Activated naive CD4-positive, alpha-beta T cell treated with anti-CD3 and anti-CD28 coated beads for 36 hours (primary cell): Measurements from ENCODE around the gene MSH3. TPM values are rescaled to one million over a fixed set of nuclear protein-coding genes. Genes with fewer than 3 reads are reported as not detected.

ENCODE experiments used
- CTCF ChIA-PET: fragments of 350-600 bp; sonication (Branson Sonifier 250); formaldehyde crosslinking; loops from one replicate; lab custom pipeline; 2021; ENCODE audit warnings: antibody characterized with exemption; lab: Charles Lee
- DNase-seq: peaks from one replicate; pipeline ENCODE4 v3.0.0-alpha.2; 2020
- H3K27ac Mint-ChIP-seq: one replicate; pipeline ENCODE4 v1.8.0; 2021; ENCODE audit warnings: mild to moderate bottlenecking, mixed read lengths
- H3K27me3 Mint-ChIP-seq: one replicate; pipeline ENCODE4 v1.8.0; 2021; ENCODE audit warnings: low read depth, mixed read lengths
- H3K36me3 Mint-ChIP-seq: one replicate; pipeline ENCODE4 v1.8.0; 2021; ENCODE audit warnings: low read depth, mixed read lengths
- H3K4me1 Mint-ChIP-seq: one replicate; pipeline ENCODE4 v1.8.0; 2021; ENCODE audit warnings: low read depth, mixed read lengths
- H3K4me3 Mint-ChIP-seq: one replicate; pipeline ENCODE4 v1.8.0; 2021; ENCODE audit warnings: mild to moderate bottlenecking, moderate library complexity, mixed read lengths
- H3K9me3 Mint-ChIP-seq: one replicate; pipeline ENCODE4 v1.8.0; 2021; ENCODE audit warnings: mixed read lengths
- intact Hi-C: fragments of 100-400 bp; cut with micrococcal nuclease; formaldehyde crosslinking; loops from one replicate; pipeline ENCODE4 v1.15.1; 2023
- total RNA-seq, 2 experiments: library from RNA; stranded (reverse); gene quantifications; one replicate each; pipeline ENCODE4 v1.2.3, GENCODE V29; 2021

MSH3 gene
- total RNA-seq, 2 experiments from 2014 or later: 25.1 to 25.8 TPM

- intact Hi-C loops: loop anchor here (1.0 to 5.0 kb wide), 5 partner anchors 220 to 483 kb away; partner anchors contain the start of gene RASGRF2
Observed at GRCh38 chr5:80711938-80712337, 57.5 kb downstream of the MSH3 start.

DNA sequence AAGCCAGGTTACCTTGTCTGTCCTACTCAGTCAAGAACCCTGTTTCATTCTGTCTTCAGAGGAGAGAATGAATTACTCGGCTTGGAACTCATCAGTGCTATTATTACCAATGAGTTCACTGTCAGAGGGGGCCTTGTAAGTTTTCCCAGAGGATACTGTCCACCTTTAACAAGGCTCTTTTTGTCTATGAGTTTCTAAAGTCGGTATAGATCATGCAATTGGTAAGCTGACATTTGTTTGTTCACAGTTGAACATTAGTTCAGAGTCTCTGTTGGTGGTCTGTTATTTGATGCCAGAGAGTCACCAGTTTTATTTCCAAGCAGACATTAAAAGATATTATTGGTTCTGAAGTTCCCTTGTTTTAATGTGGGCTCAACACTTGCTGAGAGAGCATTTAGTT, 58.5 kb downstream of the MSH3 start:
- peaks cover 27% of the 10 kb centered on the region for H3K36me3 Mint-ChIP-seq
- no peaks in the 10 kb centered on the region for H3K27me3 Mint-ChIP-seq
- CTCF ChIA-PET: interaction anchor here (0.6 to 2.5 kb wide), 2 partner anchors 395 kb away, joined by 4 to 10 read pairs; no protein-coding TSS in a partner anchor
- intact Hi-C loops: loop anchor here (1.0 to 5.0 kb wide), 4 partner anchors 219 to 452 kb away; partner anchors contain the start of gene RASGRF2
- no peaks in the 10 kb centered on the region for H3K9me3 Mint-ChIP-seq
- peaks cover 6% of the 10 kb centered on the region for H3K4me1 Mint-ChIP-seq
- H3K27ac Mint-ChIP-seq: no peak overlapping the region
- no peak for DNase-seq
- no peak overlapping the region for H3K4me3 Mint-ChIP-seq

More at GRCh38 chr5:80711938-80712337, 57.5 kb downstream of the MSH3 start:
- Mint-ChIP-seq H3K27ac (no peak overlapping the region), H3K27me3 (no peaks in the 10 kb centered on the region), H3K4me3 (no peak overlapping the region), H3K36me3 (peaks cover 24% of the 10 kb centered on the region), H3K4me1 (peaks cover 6% of the 10 kb centered on the region), H3K9me3 (no peaks in the 10 kb centered on the region)
- CTCF ChIA-PET: interaction anchor here (0.7 to 2.5 kb wide), 3 partner anchors 339 to 396 kb away, joined by 3 to 10 read pairs (median 5); no protein-coding TSS in a partner anchor
- DNase-seq: peak; percentile 33

DNA sequence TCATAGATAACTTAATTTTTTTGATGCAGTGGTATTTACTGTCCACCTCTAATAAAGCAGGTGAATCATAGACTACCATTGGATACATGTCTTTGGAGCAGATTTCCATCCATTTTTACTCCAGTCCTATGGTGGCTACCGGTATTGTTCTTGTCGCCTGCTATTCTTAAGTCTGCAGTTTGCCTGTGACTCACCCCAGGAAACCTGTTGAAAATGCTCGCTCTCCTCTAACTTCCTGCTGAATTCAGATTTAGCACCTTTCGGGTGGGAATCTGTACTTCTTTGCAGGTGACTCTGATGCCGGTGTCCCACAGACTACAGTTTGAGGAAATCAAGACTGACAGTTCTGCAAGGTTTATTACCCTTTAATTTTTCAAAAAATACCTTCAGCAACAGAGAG, 59.2 kb downstream of the MSH3 start:
- Mint-ChIP-seq H3K9me3 (no peaks in the 10 kb centered on the region), H3K36me3 (peaks cover 32% of the 10 kb centered on the region), H3K27me3 (no peaks in the 10 kb centered on the region), H3K4me1 (peaks cover 6% of the 10 kb centered on the region), H3K27ac (no peak overlapping the region), H3K4me3 (no peak overlapping the region)
- DNase-seq: no peak
- CTCF ChIA-PET: interaction anchor here (0.6 kb wide), 1 partner anchor 394 kb away, joined by 4 read pairs; no protein-coding TSS in a partner anchor
- intact Hi-C loops: loop anchor here (5.0 kb wide), 2 partner anchors 219 to 249 kb away; partner anchors contain the start of gene RASGRF2

DNA sequence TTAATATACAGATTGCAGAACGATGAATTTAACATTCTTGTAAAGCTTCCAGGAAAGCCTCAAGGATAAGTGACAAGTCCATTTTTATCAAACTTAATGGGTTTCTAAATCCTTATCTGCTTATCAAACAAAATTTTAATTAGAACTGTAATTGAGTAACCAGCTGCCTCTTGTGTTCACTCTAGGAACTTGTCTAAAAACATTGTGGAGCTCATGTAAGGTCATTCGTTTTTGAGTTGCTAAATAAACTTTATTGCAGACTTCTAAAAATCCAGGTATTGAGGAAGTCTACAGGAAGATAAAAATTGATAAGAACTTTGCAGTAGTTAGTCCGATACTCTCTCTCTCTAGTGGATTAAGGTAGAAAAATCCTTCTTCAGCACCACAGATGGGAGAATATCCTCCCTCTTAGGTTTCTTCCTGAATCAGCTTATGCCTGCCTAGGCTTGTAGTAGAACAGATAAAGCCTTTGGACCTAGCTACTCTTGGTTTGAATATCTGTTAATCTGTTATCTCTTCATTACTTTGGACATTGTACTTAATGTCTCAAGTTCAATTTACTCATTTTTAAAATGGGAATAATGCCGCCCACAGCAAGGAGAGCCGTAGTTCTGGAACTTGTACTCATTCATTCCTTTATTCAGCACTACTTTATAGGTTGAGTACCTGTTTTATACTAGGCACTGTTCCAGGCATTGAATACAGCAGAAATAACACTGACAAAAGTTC, 60.3 kb downstream of the MSH3 start:
- CTCF ChIA-PET: no interaction called here
- intact Hi-C loops: loop anchor here (5.0 kb wide), 2 partner anchors 218 to 248 kb away; partner anchors contain the start of gene RASGRF2
- no peaks in the 10 kb centered on the region for H3K9me3 Mint-ChIP-seq
- H3K27ac Mint-ChIP-seq: no peak overlapping the region
- H3K4me1 Mint-ChIP-seq: peaks cover 6% of the 10 kb centered on the region
- H3K36me3 Mint-ChIP-seq: peaks cover 37% of the 10 kb centered on the region
- no peak overlapping the region for H3K4me3 Mint-ChIP-seq
- DNase-seq: no peak
- no peaks in the 10 kb centered on the region for H3K27me3 Mint-ChIP-seq

- Mint-ChIP-seq H3K36me3 (peaks cover 43% of the 10 kb centered on the region), H3K27ac (no peak overlapping the region), H3K4me3 (no peak overlapping the region), H3K4me1 (peaks cover 4% of the 10 kb centered on the region), H3K27me3 (no peaks in the 10 kb centered on the region), H3K9me3 (peaks cover 5% of the 10 kb centered on the region)
- CTCF ChIA-PET: interaction anchor here (0.6 kb wide), 1 partner anchor 392 kb away, joined by 4 read pairs; no protein-coding TSS in a partner anchor
- no peak for DNase-seq
- intact Hi-C loops: loop anchor here (2.0 kb wide), 1 partner anchor 39 kb away; no protein-coding TSS in a partner anchor
Observed at GRCh38 chr5:80715887-80716286, 61.4 kb downstream of the MSH3 start.

DNA sequence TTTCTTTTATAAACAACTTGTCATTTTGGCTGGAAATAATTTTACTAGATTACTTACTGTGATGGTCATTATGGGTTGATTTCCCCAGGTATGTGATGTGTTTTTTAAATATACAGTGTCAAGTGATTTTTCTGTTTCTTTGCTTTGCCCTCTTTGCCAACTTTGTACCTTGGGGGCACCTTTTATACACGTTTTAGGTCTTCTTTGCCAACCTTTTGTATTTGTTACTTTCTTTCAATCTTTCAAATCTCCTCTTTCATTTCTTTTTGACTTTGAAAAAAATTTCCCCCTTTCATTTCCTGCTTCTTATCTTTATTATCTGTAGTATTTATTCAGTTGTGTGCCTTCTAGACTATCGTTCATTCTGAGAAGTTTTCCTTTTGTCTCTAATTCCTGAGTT, 65.7 kb downstream of the MSH3 start:
- Mint-ChIP-seq H3K36me3 (peaks cover 41% of the 10 kb centered on the region), H3K27ac (no peak overlapping the region)

GRCh38 chr5:80722916-80723315, 68.5 kb downstream of the MSH3 start:
- no peak overlapping the region for H3K4me3 Mint-ChIP-seq
- intact Hi-C loops: no loop called here
- H3K27me3 Mint-ChIP-seq: no peaks in the 10 kb centered on the region
- no peak overlapping the region for H3K27ac Mint-ChIP-seq
- H3K4me1 Mint-ChIP-seq: no peaks in the 10 kb centered on the region
- no peak for DNase-seq
- CTCF ChIA-PET: interaction anchor here (1.0 kb wide), 1 partner anchor 487 kb away, joined by 3 read pairs; no protein-coding TSS in a partner anchor
- H3K36me3 Mint-ChIP-seq: peaks cover 53% of the 10 kb centered on the region
- peaks cover 5% of the 10 kb centered on the region for H3K9me3 Mint-ChIP-seq

More for the DNA sequence above, 65.7 kb downstream of the MSH3 start:
- Mint-ChIP-seq H3K27me3 (no peaks in the 10 kb centered on the region), H3K4me1 (no peaks in the 10 kb centered on the region), H3K4me3 (no peak overlapping the region), H3K9me3 (peaks cover 5% of the 10 kb centered on the region)
- no peak for DNase-seq
- intact Hi-C loops: no loop called here
- CTCF ChIA-PET: no interaction called here

DNA sequence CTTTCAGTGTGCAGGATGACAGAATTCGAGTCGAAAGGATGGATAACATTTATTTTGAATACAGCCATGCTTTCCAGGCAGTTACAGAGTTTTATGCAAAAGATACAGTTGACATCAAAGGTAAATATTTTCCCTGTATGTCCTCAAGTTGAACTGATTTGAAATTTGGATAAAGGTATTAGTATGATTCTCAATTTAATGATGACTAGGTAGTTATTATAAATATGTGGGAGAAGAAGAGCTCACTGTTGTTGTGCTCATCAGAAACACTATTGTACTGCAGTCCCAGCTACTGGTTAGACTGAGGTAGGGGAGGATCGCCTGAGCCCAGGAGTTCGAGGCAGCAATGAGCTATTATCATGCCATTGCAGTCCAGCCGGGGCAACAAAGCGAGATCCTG, 71.0 kb downstream of the MSH3 start:
- CTCF ChIA-PET: no interaction called here
- peaks cover 46% of the 10 kb centered on the region for H3K36me3 Mint-ChIP-seq
- H3K4me1 Mint-ChIP-seq: no peaks in the 10 kb centered on the region
- DNase-seq: no peak
- intact Hi-C loops: no loop called here
- H3K27ac Mint-ChIP-seq: no peak overlapping the region
- H3K27me3 Mint-ChIP-seq: no peaks in the 10 kb centered on the region
- no peaks in the 10 kb centered on the region for H3K9me3 Mint-ChIP-seq
- no peak overlapping the region for H3K4me3 Mint-ChIP-seq

- CTCF ChIA-PET: no interaction called here
- intact Hi-C loops: no loop called here
- no peak overlapping the region for H3K4me3 Mint-ChIP-seq
- no peak for DNase-seq
- H3K36me3 Mint-ChIP-seq: peaks cover 20% of the 10 kb centered on the region
- H3K27ac Mint-ChIP-seq: no peak overlapping the region
- H3K4me1 Mint-ChIP-seq: peaks cover 4% of the 10 kb centered on the region
- no peaks in the 10 kb centered on the region for H3K9me3 Mint-ChIP-seq
- no peaks in the 10 kb centered on the region for H3K27me3 Mint-ChIP-seq
Observed at GRCh38 chr5:80736730-80737129, 82.3 kb downstream of the MSH3 start.

DNA sequence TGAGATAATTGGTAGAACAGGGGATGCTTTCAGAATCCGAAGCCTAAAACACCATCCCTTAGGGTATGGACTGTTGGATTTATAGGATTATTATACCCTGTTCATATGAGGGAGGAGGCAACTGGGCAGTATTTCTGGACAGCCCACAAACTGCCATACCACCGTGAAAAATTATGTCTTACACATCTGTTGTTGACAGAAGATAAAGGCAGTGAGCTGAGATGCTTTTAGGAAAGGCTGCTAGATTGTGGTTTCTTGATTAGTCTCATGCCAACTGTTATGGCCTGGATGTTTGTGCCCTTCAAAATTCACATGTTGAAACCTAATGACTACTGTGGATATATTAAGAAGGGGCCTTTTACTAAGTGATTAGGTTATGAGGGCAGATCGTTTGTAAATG, 84.0 kb downstream of the MSH3 start:
- H3K27ac Mint-ChIP-seq: no peak overlapping the region
- H3K4me1 Mint-ChIP-seq: peaks cover 4% of the 10 kb centered on the region
- intact Hi-C loops: no loop called here
- no peak overlapping the region for H3K4me3 Mint-ChIP-seq
- no peak for DNase-seq
- H3K36me3 Mint-ChIP-seq: peaks cover 23% of the 10 kb centered on the region
- no peaks in the 10 kb centered on the region for H3K9me3 Mint-ChIP-seq
- CTCF ChIA-PET: no interaction called here
- no peaks in the 10 kb centered on the region for H3K27me3 Mint-ChIP-seq

GRCh38 chr5:80739057-80739456, 84.6 kb downstream of the MSH3 start:
- intact Hi-C loops: no loop called here
- H3K27me3 Mint-ChIP-seq: no peaks in the 10 kb centered on the region
- peaks cover 25% of the 10 kb centered on the region for H3K36me3 Mint-ChIP-seq
- no peak overlapping the region for H3K4me3 Mint-ChIP-seq
- H3K4me1 Mint-ChIP-seq: peaks cover 4% of the 10 kb centered on the region
- DNase-seq: no peak
- H3K27ac Mint-ChIP-seq: no peak overlapping the region
- H3K9me3 Mint-ChIP-seq: no peaks in the 10 kb centered on the region
- CTCF ChIA-PET: no interaction called here

GRCh38 chr5:80739496-80739895, 85.0 kb downstream of the MSH3 start:
- intact Hi-C loops: no loop called here
- H3K27me3 Mint-ChIP-seq: no peaks in the 10 kb centered on the region
- H3K4me1 Mint-ChIP-seq: peaks cover 4% of the 10 kb centered on the region
- CTCF ChIA-PET: interaction anchor here (0.7 kb wide), 1 partner anchor 12 kb away, joined by 4 read pairs; no protein-coding TSS in a partner anchor
- H3K9me3 Mint-ChIP-seq: no peaks in the 10 kb centered on the region
- H3K27ac Mint-ChIP-seq: no peak overlapping the region
- H3K36me3 Mint-ChIP-seq: peaks cover 28% of the 10 kb centered on the region
- H3K4me3 Mint-ChIP-seq: no peak overlapping the region
- no peak for DNase-seq
